H1 (cell line): Measurements from ENCODE around the gene GRM1. TPM values are rescaled to one million over a fixed set of nuclear protein-coding genes. Genes with fewer than 3 reads are reported as not detected.

ENCODE experiments used
- CTCF ChIA-PET: fragments of 300-600 bp; sonication (Branson Sonifier 250); formaldehyde crosslinking; loops from one replicate; lab custom pipeline; 2021; ENCODE audit not compliant: partially characterized antibody; lab: Charles Lee
- POLR2A ChIA-PET: fragments of 300-600 bp; sonication (Branson Sonifier 250); formaldehyde crosslinking; loops from one replicate; lab custom pipeline; 2021; ENCODE audit warnings: inconsistent platforms; ENCODE audit not compliant: partially characterized antibody; lab: Charles Lee
- DNase-seq, 2 experiments: peaks; one replicate each; pipeline versions ENCODE4 v3.0.0 to v3.0.0-alpha.2; 2010 to 2022; ENCODE audit warnings: low spot score in 2 of 2, low read depth in 1 of 2, mixed read lengths in 1 of 2
- FAIRE-seq: peaks from 2 replicates; lab custom pipeline; 2011; peaks lifted over from hg19 to GRCh38; lab: Jason Lieb, UNC
- H2AFZ ChIP-seq: 2 replicates; pipeline ENCODE4 v1.8.1; 2012; ENCODE audit warnings: low read length, inconsistent platforms
- H2AK5ac ChIP-seq: 2 replicates; pipeline ENCODE4 v1.6.1; 2013; ENCODE audit warnings: low read depth, low read length
- H2BK120ac ChIP-seq: replicated peaks from 2 replicates; pipeline ENCODE3; 2013; ENCODE audit warnings: low read depth, low read length, inconsistent platforms
- H2BK12ac ChIP-seq: 2 replicates; pipeline ENCODE4 v1.6.1; 2013; ENCODE audit warnings: low read depth, low read length
- H2BK15ac ChIP-seq: 2 replicates; pipeline ENCODE4 v1.6.1; 2013; ENCODE audit warnings: low read length
- H2BK20ac ChIP-seq: 2 replicates; pipeline ENCODE4 v1.6.1; 2013; ENCODE audit warnings: low read length
- H2BK5ac ChIP-seq: 2 replicates; pipeline ENCODE4 v1.6.1; 2013; ENCODE audit warnings: low read depth, low read length
- H3K14ac ChIP-seq: 2 replicates; pipeline ENCODE4 v1.6.1; 2013; ENCODE audit warnings: inconsistent platforms; ENCODE audit not compliant: insufficient read length
- H3K18ac ChIP-seq: 2 replicates; pipeline ENCODE4 v1.6.1; 2013; ENCODE audit warnings: low read length; ENCODE audit errors: extremely low read depth
- H3K23ac ChIP-seq: 2 replicates; pipeline ENCODE4 v1.6.1; 2013; ENCODE audit warnings: inconsistent platforms; ENCODE audit not compliant: insufficient read length
- H3K23me2 ChIP-seq: 2 replicates; pipeline ENCODE4 v1.6.1; 2013; ENCODE audit warnings: low read depth, low read length
- H3K27ac ChIP-seq: 2 replicates; pipeline ENCODE4 v1.6.1; 2011; ENCODE audit warnings: low read depth, low read length, inconsistent platforms
- H3K27me3 ChIP-seq, 4 experiments: replicated peaks in 1 of 4; 1 replicate in 1 of 4; 2 replicates in 3 of 4; pipeline versions ENCODE4 v1.6.1 to v1.8.1; 2011 to 2013; ENCODE audit warnings: low read length in 3 of 4, mild to moderate bottlenecking in 3 of 4, inconsistent platforms in 2 of 4, mixed read lengths in 2 of 4, moderate library complexity in 1 of 4; ENCODE audit not compliant: control insufficient read depth in 3 of 4, insufficient read depth in 3 of 4; ENCODE audit errors: extremely low read depth in 1 of 4
- H3K36me3 ChIP-seq, 4 experiments: 2 replicates each; pipeline versions ENCODE4 v1.6.1 to v1.8.1; 2011 to 2013; ENCODE audit warnings: mild to moderate bottlenecking in 4 of 4, low read length in 3 of 4, moderate library complexity in 2 of 4, control low read depth in 1 of 4, inconsistent platforms in 1 of 4; ENCODE audit not compliant: insufficient read depth in 4 of 4, control insufficient read depth in 2 of 4
- H3K4ac ChIP-seq: replicated peaks from 2 replicates; pipeline ENCODE3; 2013; ENCODE audit warnings: low read length, low read depth, mixed read lengths, inconsistent platforms; ENCODE audit not compliant: insufficient read length
- H3K4me1 ChIP-seq, 4 experiments: replicated peaks in 1 of 4; 1 replicate in 1 of 4; 2 replicates in 3 of 4; pipeline versions ENCODE4 v1.6.1 to v1.8.1; 2011 to 2013; ENCODE audit warnings: low read length in 3 of 4, inconsistent platforms in 2 of 4, mixed read lengths in 1 of 4; ENCODE audit not compliant: insufficient read depth in 4 of 4, control insufficient read depth in 3 of 4
- H3K4me2 ChIP-seq, 2 experiments: 2 replicates each; pipeline versions ENCODE4 v1.6.1 to v1.8.1; 2011 to 2013; ENCODE audit warnings: low read depth in 2 of 2, low read length in 2 of 2, control low read depth in 1 of 2, inconsistent platforms in 1 of 2, mild to moderate bottlenecking in 1 of 2; ENCODE audit not compliant: insufficient read depth in 1 of 2
- H3K4me3 ChIP-seq, 4 experiments: fragments of 200-600, 300-600 bp in 1 of 4; sonication (generic), shearing (Covaris generic), sonication (Bioruptor Twin) in 1 of 4; 2 replicates each; pipeline versions ENCODE4 v1.5.1 to v1.8.1; 2011 to 2016; ENCODE audit warnings: low read length in 4 of 4, low read depth in 3 of 4, control low read depth in 2 of 4, inconsistent platforms in 2 of 4, mild to moderate bottlenecking in 2 of 4, mixed read lengths in 1 of 4, moderate library complexity in 1 of 4; ENCODE audit not compliant: insufficient read depth in 2 of 4; ENCODE audit errors: extremely low read depth in 1 of 4
- H3K56ac ChIP-seq: replicated peaks from 2 replicates; pipeline ENCODE3; 2013; ENCODE audit warnings: low read depth, mild to moderate bottlenecking, mixed read lengths, low read length, inconsistent platforms; ENCODE audit not compliant: insufficient read length
- H3K79me1 ChIP-seq: 2 replicates; pipeline ENCODE4 v1.6.1; 2013; ENCODE audit warnings: low read depth, low read length, control low read depth
- H3K79me2 ChIP-seq, 2 experiments: 2 replicates each; pipeline versions ENCODE4 v1.6.1 to v1.8.1; 2012 to 2013; ENCODE audit warnings: low read length in 2 of 2, mild to moderate bottlenecking in 2 of 2, inconsistent platforms in 1 of 2; ENCODE audit not compliant: insufficient read depth in 2 of 2, control insufficient read depth in 1 of 2
- H3K9ac ChIP-seq, 4 experiments: replicated peaks in 1 of 4; 1 replicate in 1 of 4; 2 replicates in 3 of 4; pipeline versions ENCODE4 v1.6.1 to v1.8.1; 2011 to 2013; ENCODE audit warnings: low read depth in 3 of 4, low read length in 3 of 4, control low read depth in 2 of 4, mild to moderate bottlenecking in 2 of 4, moderate library complexity in 2 of 4, inconsistent platforms in 1 of 4; ENCODE audit errors: extremely low read depth in 1 of 4
- H3K9me3 ChIP-seq, 2 experiments: 2 replicates each; pipeline versions ENCODE4 v1.6.1 to v1.8.1; 2012 to 2013; ENCODE audit warnings: mild to moderate bottlenecking in 2 of 2, moderate library complexity in 2 of 2, control low read depth in 1 of 2, inconsistent platforms in 1 of 2, low read depth in 1 of 2, low read length in 1 of 2, mixed read lengths in 1 of 2; ENCODE audit not compliant: insufficient read depth in 2 of 2
- H4K20me1 ChIP-seq, 2 experiments: replicated peaks in 1 of 2; 2 replicates each; pipeline versions ENCODE3 to v1.8.1; 2011 to 2013; ENCODE audit warnings: inconsistent platforms in 2 of 2, low read length in 2 of 2, mild to moderate bottlenecking in 1 of 2; ENCODE audit not compliant: insufficient read depth in 2 of 2, control insufficient read depth in 1 of 2
- H4K5ac ChIP-seq: 2 replicates; pipeline ENCODE4 v1.6.1; 2013; ENCODE audit warnings: low read length, low read depth, mixed read lengths, inconsistent platforms; ENCODE audit not compliant: insufficient read length
- H4K8ac ChIP-seq: 2 replicates; pipeline ENCODE4 v1.8.0; 2013; ENCODE audit warnings: mild to moderate bottlenecking, moderate library complexity, low read length, inconsistent platforms; ENCODE audit not compliant: insufficient read depth; ENCODE audit errors: extremely low read depth
- H4K91ac ChIP-seq: replicated peaks from 2 replicates; pipeline ENCODE3; 2013; ENCODE audit warnings: low read length, mixed read lengths, inconsistent platforms; ENCODE audit not compliant: insufficient read length
- HDAC2 ChIP-seq, 2 experiments: fragments of 300-600 bp in 1 of 2; sonication (generic) in 1 of 2; IDR thresholded peaks; 2 replicates each; pipeline ENCODE4 v1.6.1; 2011 to 2012; ENCODE audit warnings: low read depth in 2 of 2, low read length in 2 of 2, mild to moderate bottlenecking in 2 of 2, moderate library complexity in 2 of 2, borderline replicate concordance in 1 of 2, inconsistent platforms in 1 of 2
- YY1 ChIP-seq: IDR thresholded peaks from 2 replicates; pipeline ENCODE4 v1.6.1; 2011; ENCODE audit warnings: low read depth, mild to moderate bottlenecking, low read length
- WGBS, 2 experiments: shearing (Covaris generic) in 1 of 2; methylation state at CpG; one replicate each; pipeline versions ENCODE4 v1.1.6 to v1.1.7; 2013 to 2015; ENCODE audit warnings: low lambda C conversion rate in 2 of 2, mixed read lengths in 2 of 2, inconsistent platforms in 1 of 2, low coverage in 1 of 2, missing lambda C conversion rate in 1 of 2; ENCODE audit not compliant: insufficient replicate concordance in 2 of 2, insufficient coverage in 1 of 2, insufficient read length in 1 of 2; ENCODE audit errors: extremely low coverage in 1 of 2, missing lambda C conversion rate in 1 of 2; 5-methylcytosine and 5-hydroxymethylcytosine counted together
- polyA plus RNA-seq, 7 experiments: library from polyadenylated mRNA; depleted of rRNA in 3 of 7; stranded (reverse) in 5 of 7; unstranded in 2 of 7; fragments of >200 nt in 5 of 7; fragments of 200-250 nt in 2 of 7; gene quantifications; 1 replicate in 5 of 7; 2 replicates in 1 of 7; 4 replicates in 1 of 7; pipeline versions ENCODE4 v1.2.1 to v1.2.3, GENCODE V29; 2011 to 2013; ENCODE audit warnings: missing spikeins in 2 of 7, mixed read lengths in 2 of 7
- total RNA-seq: library from RNA; stranded (reverse); fragmentation: NEBNext Ultra II Directional; extraction: Animal tissue kit (Norgen Biotek cat#: 25700); gene quantifications from 2 replicates; pipeline ENCODE4 v1.2.1, GENCODE V29; 2021
- TF ChIP-seq, protein P1 (sequence below): IDR thresholded peaks from 2 replicates; pipeline ENCODE4 v1.6.1; 2012; ENCODE audit warnings: inconsistent platforms

GRM1 gene
- total and polyA plus RNA-seq, 2 of the 8 experiments (the other 6 are each of a cell fraction or from before 2014, with no cell fraction given) = 0.15 to 1.3 TPM

DNA sequence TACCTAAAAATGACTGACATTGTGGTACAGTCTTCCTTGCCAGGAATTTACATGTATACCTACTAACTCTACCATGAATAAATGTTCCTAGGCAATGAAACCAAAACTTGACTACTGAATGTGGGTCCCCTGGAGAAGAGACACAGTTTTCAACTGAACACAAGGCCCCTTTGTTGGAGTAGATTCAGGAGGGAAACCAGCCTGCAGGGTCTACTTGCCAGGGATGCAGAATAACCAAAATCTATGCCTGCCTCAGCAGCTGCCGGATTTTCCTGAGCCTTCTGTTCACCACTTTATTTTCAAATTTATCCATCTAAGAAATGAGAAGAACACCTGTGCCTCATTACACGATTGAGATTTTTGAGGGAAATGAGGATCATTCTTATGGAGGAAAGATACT is 211.9 kb downstream of the GRM1 start:
- Histone ChIP-seq H3K9ac (no peak overlapping the region), H3K9me3 (peaks cover 0 to 5% of the 10 kb centered on the region in 2 experiments; a peak in 2 of 4 replicates), H3K4me2 (no peak overlapping the region), H3K18ac (no peak overlapping the region), H3K27me3 (no peaks in the 10 kb centered on the region), H3K36me3 (no peaks in the 10 kb centered on the region), H2BK12ac (no peak overlapping the region), H2BK20ac (no peak overlapping the region), H3K56ac (no peak overlapping the region), H4K5ac (no peak overlapping the region), H3K4me1 (no peaks in the 10 kb centered on the region), H3K79me1 (no peaks in the 10 kb centered on the region), H3K23ac (no peak overlapping the region), H3K23me2 (no peaks in the 10 kb centered on the region), H3K14ac (no peak overlapping the region), H2AFZ (no peak overlapping the region), H2BK5ac (no peak overlapping the region), H3K79me2 (no peaks in the 10 kb centered on the region), H3K4ac (no peak overlapping the region), H2BK15ac (no peak overlapping the region), H2AK5ac (no peak overlapping the region), H3K4me3 (no peak overlapping the region), H4K8ac (no peak overlapping the region), H4K91ac (no peak overlapping the region), H4K20me1 (no peaks in the 10 kb centered on the region), H3K27ac (no peak overlapping the region), H2BK120ac (no peak overlapping the region)
- CTCF ChIA-PET = no interaction called here
- FAIRE-seq (no peak), DNase-seq (no peak)
- WGBS, 2 experiments = 93% methylated on average over 2 of the region's 2 CpGs; no CpG with 5 or more reads in 1 of the 2 experiments
- POLR2A ChIA-PET = no interaction called here
- TF ChIP-seq, protein P1, sequence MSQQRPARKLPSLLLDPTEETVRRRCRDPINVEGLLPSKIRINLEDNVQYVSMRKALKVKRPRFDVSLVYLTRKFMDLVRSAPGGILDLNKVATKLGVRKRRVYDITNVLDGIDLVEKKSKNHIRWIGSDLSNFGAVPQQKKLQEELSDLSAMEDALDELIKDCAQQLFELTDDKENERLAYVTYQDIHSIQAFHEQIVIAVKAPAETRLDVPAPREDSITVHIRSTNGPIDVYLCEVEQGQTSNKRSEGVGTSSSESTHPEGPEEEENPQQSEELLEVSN = no peak
- TF ChIP-seq YY1 (no peak), HDAC2 (IDR thresholded peaks at IDR 0.05; ENCODE audit: borderline replicate concordance in 1 of 2, low read depth in 2 of 2, low read length in 2 of 2) (no peak)
